Activated CD8-positive, alpha-beta memory T cell treated with anti-CD3 and anti-CD28 coated beads, Interleukin-2, amount 50 U/mL, for 1 hour (primary cell): Measurements from ENCODE around the gene PRXL2B.
"Not testable (repeated sequence)": the region's sequence is repeated elsewhere in the genome, so short reads cannot be mapped to it uniquely, and the experiment has no call there.

Experiments used
- DNase-seq: peaks from one replicate; pipeline ENCODE4 v3.0.0-alpha.2; 2020; ENCODE audit errors: extremely low read depth

Gene PRXL2B

GRCh38 chr1:2564006-2564814, 22.4 kb upstream of the PRXL2B start:
- no peak for DNase-seq

- no peak for DNase-seq
These were observed 21.7 kb upstream of the PRXL2B start for GRCh38 chr1:2564815-2565374.

GRCh38 chr1:2566101-2567045, 20.2 kb upstream of the PRXL2B start:
- DNase-seq = no peak

GRCh38 chr1:2567083-2567679, 19.4 kb upstream of the PRXL2B start:
- no peak for DNase-seq

- DNase-seq = not testable (repeated sequence)
These were observed 18.3 kb upstream of the PRXL2B start for GRCh38 chr1:2568187-2568816.

- DNase-seq = no peak
These were observed 17.5 kb upstream of the PRXL2B start for GRCh38 chr1:2569060-2569459.

GRCh38 chr1:2569703-2570102, 16.9 kb upstream of the PRXL2B start:
- not testable (repeated sequence) for DNase-seq

GRCh38 chr1:2570332-2570731, 16.2 kb upstream of the PRXL2B start:
- no peak for DNase-seq

GRCh38 chr1:2571348-2571747, 15.2 kb upstream of the PRXL2B start:
- no peak for DNase-seq

GRCh38 chr1:2573250-2573920, 13.2 kb upstream of the PRXL2B start:
- DNase-seq = no peak

GRCh38 chr1:2574350-2574749, 12.2 kb upstream of the PRXL2B start:
- no peak for DNase-seq

GRCh38 chr1:2575801-2576663, 10.5 kb upstream of the PRXL2B start:
- no peak for DNase-seq

- not testable (repeated sequence) for DNase-seq
These were observed 9.0 kb upstream of the PRXL2B start for GRCh38 chr1:2577565-2578075.

- DNase-seq = no peak
These were observed 7.8 kb upstream of the PRXL2B start for GRCh38 chr1:2578758-2579118.

GRCh38 chr1:2580691-2581090, 5.9 kb upstream of the PRXL2B start:
- no peak for DNase-seq

GRCh38 chr1:2582391-2582790, 4.2 kb upstream of the PRXL2B start:
- DNase-seq = no peak

- no peak for DNase-seq
These were observed 3.2 kb upstream of the PRXL2B start for GRCh38 chr1:2583331-2583791.

- no peak for DNase-seq
These were observed 2.7 kb upstream of the PRXL2B start for GRCh38 chr1:2583871-2584351.

GRCh38 chr1:2584686-2585317, 1.8 kb upstream of the PRXL2B start:
- no peak for DNase-seq
